ENCODE results near the gene NPHP4. TPM values are rescaled to one million over a fixed set of nuclear protein-coding genes. Genes with fewer than 3 reads are reported as not detected.
A peak's percentile ranks its signal among the peaks of the same experiment; 100 is the strongest.

Gene NPHP4
- total and polyA plus RNA-seq, 9 of the 15 experiments (the other 6 are each of a cell fraction or from before 2014, with no cell fraction given), result 0.52 to 26.2 (median 6.7) TPM

DNA sequence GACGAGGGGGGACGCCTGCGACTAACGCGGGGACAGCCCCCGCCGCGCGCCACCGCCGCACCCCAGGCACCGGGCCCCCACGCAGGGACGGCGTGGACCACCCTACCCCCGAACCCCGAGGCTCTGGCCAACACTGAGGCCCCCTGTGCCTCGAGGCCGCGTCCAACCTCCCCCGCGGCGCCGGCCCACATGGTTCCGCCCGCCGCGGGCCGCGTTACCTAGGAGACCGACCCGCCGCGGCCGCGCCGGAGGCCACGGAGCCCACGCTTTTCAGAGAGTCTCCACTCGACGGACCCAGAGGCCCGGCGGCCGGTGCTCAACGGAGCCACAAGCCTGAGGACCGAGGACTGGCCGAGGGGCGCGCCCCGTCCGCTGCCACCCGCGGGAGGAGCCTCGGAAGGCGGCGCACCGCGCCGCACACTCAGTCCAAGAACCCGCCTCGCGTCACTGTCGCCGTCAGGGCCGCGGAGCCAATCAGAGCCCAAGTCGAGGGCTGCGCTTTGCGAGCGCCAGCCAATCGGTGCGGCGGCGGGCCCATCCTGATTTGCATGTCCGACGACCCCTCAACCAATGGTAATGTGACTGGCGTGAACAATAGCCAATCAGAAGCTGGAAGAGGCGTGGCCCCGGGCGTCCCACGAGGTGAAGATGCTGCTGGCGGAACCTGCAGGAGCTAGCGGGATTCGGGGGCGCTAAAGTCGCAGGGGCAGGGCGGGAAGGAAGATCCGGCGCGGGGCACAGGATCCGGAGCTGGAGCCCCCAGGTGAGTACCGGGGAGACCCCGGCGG, at the start of gene NPHP4 (continued):
- TF ChIP-seq RREB1 (CRISPR knock-in tag; IDR thresholded peaks at IDR 0.05) (no peak; the same call in none of the 2 replicates), TAF9B (IDR thresholded peaks at IDR 0.05; ENCODE audit: partially characterized antibody) (no peak), ATF7 (IDR thresholded peaks at IDR 0.05) (peak; percentile 100), TBP (optimal IDR thresholded peaks at IDR 0.05; ENCODE audit: low read depth, low read length) (peak; percentile 75), HDGF (IDR thresholded peaks at IDR 0.05) (no peak), MAZ (CRISPR knock-in tag; conservative IDR thresholded peaks at IDR 0.05 in 1 of 2, IDR thresholded peaks at IDR 0.05 in 1 of 2) (peak; percentile 61 to 63), CBFB (CRISPR knock-in tag; IDR thresholded peaks at IDR 0.05) (no peak), SRSF7 (optimal IDR thresholded peaks at IDR 0.05; ENCODE audit: low read depth, low read length) (no peak), DACH1 (IDR thresholded peaks at IDR 0.05; ENCODE audit: partially characterized antibody) (no peak), RBM15 (IDR thresholded peaks at IDR 0.05; ENCODE audit: insufficient read depth, low read length) (no peak), TCF7 (IDR thresholded peaks at IDR 0.05; ENCODE audit: borderline replicate concordance) (no peak), THAP7 (CRISPR knock-in tag; IDR thresholded peaks at IDR 0.05) (no peak), ZNF696 (CRISPR knock-in tag; conservative IDR thresholded peaks at IDR 0.05) (no peak), U2AF1 (optimal IDR thresholded peaks at IDR 0.05; ENCODE audit: low read depth, low read length) (no peak)
- TF ChIP-seq, protein P1, sequence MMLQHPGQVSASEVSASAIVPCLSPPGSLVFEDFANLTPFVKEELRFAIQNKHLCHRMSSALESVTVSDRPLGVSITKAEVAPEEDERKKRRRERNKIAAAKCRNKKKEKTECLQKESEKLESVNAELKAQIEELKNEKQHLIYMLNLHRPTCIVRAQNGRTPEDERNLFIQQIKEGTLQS (IDR thresholded peaks at IDR 0.05), result no peak
- TF ChIP-seq, protein P1 (CRISPR knock-in tag; conservative IDR thresholded peaks at IDR 0.05), result peak; percentile 90
- TF ChIP-seq, protein P2, sequence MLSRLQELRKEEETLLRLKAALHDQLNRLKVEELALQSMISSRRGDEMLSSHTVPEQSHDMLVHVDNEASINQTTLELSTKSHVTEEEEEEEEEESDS (CRISPR knock-in tag; IDR thresholded peaks at IDR 0.05), result no peak
